Mesenchymal stem cell (in vitro differentiated cells and primary cell): Measurements from ENCODE around the gene MAPK6.

Source experiments
- DNase-seq: peaks from one replicate; pipeline ENCODE4 v3.0.0-alpha.2; 2013
- H2AFZ ChIP-seq: one replicate; pipeline ENCODE4 v1.6.1; 2013; ENCODE audit warnings: low read depth, mild to moderate bottlenecking, control low read depth, inconsistent platforms, low read length, moderate library complexity
- H2AK5ac ChIP-seq: 2 replicates; pipeline ENCODE4 v1.6.1; 2013; ENCODE audit warnings: low read length, moderate library complexity, mild to moderate bottlenecking, inconsistent platforms; ENCODE audit not compliant: severe bottlenecking
- H2BK120ac ChIP-seq: one replicate; pipeline ENCODE4 v1.6.1; 2013; ENCODE audit warnings: low read depth, mild to moderate bottlenecking, inconsistent platforms, low read length, moderate library complexity
- H2BK12ac ChIP-seq, 2 experiments: one replicate each; pipeline ENCODE4 v1.6.1; 2013; ENCODE audit warnings: inconsistent platforms in 2 of 2, low read length in 2 of 2, mild to moderate bottlenecking in 2 of 2, moderate library complexity in 2 of 2, control low read depth in 1 of 2
- H2BK15ac ChIP-seq: one replicate; pipeline ENCODE4 v1.6.1; 2013; ENCODE audit warnings: mild to moderate bottlenecking, low read depth, inconsistent platforms; ENCODE audit not compliant: poor library complexity, severe bottlenecking
- H2BK5ac ChIP-seq: 2 replicates; pipeline ENCODE4 v1.6.1; 2013; ENCODE audit warnings: low read depth, mild to moderate bottlenecking, low read length, control low read depth, inconsistent platforms; ENCODE audit not compliant: poor library complexity, severe bottlenecking
- H3K14ac ChIP-seq, 2 experiments: one replicate each; pipeline ENCODE4 v1.6.1; 2013; ENCODE audit warnings: inconsistent platforms in 2 of 2, low read length in 2 of 2, control low read depth in 1 of 2, mild to moderate bottlenecking in 1 of 2, moderate library complexity in 1 of 2
- H3K18ac ChIP-seq, 2 experiments: one replicate each; pipeline ENCODE4 v1.6.1; 2013; ENCODE audit warnings: inconsistent platforms in 2 of 2, low read length in 2 of 2, control low read depth in 1 of 2, low read depth in 1 of 2, mild to moderate bottlenecking in 1 of 2
- H3K23ac ChIP-seq, 2 experiments: one replicate each; pipeline ENCODE4 v1.6.1; 2013; ENCODE audit warnings: inconsistent platforms in 2 of 2, low read length in 2 of 2, mild to moderate bottlenecking in 2 of 2, moderate library complexity in 2 of 2, control low read depth in 1 of 2
- H3K27ac ChIP-seq: 2 replicates; pipeline ENCODE4 v1.5.1; 2013; ENCODE audit warnings: mild to moderate bottlenecking, moderate library complexity, low read length, control low read depth, inconsistent platforms; ENCODE audit not compliant: poor library complexity, severe bottlenecking
- H3K27me3 ChIP-seq, 2 experiments: 2 replicates each; pipeline versions ENCODE4 v1.6.1 to v1.7.0; 2013; ENCODE audit warnings: low read length in 2 of 2, mild to moderate bottlenecking in 2 of 2, moderate library complexity in 2 of 2, control low read depth in 1 of 2, inconsistent platforms in 1 of 2; ENCODE audit not compliant: control insufficient read depth in 1 of 2, insufficient read depth in 1 of 2
- H3K36me3 ChIP-seq, 2 experiments: 2 replicates each; pipeline versions ENCODE4 v1.6.1 to v1.7.0; 2013; ENCODE audit warnings: low read length in 2 of 2, control low read depth in 1 of 2, inconsistent platforms in 1 of 2, low read depth in 1 of 2, mild to moderate bottlenecking in 1 of 2; ENCODE audit not compliant: insufficient read depth in 2 of 2, control insufficient read depth in 1 of 2
- H3K4ac ChIP-seq, 2 experiments: one replicate each; pipeline ENCODE4 v1.6.1; 2013; ENCODE audit warnings: inconsistent platforms in 2 of 2, low read length in 2 of 2, mild to moderate bottlenecking in 2 of 2, moderate library complexity in 2 of 2, control low read depth in 1 of 2, low read depth in 1 of 2
- H3K4me1 ChIP-seq: 2 replicates; pipeline ENCODE4 v1.6.1; 2013; ENCODE audit warnings: low read depth, low read length, control low read depth; ENCODE audit not compliant: control insufficient read depth, insufficient read depth
- H3K4me2 ChIP-seq: 2 replicates; pipeline ENCODE4 v1.6.1; 2013; ENCODE audit warnings: low read length, mild to moderate bottlenecking, inconsistent platforms; ENCODE audit not compliant: poor library complexity, severe bottlenecking
- H3K4me3 ChIP-seq, 2 experiments: 2 replicates each; pipeline versions ENCODE4 v1.5.1 to v1.7.0; 2013; ENCODE audit warnings: low read length in 2 of 2, mild to moderate bottlenecking in 2 of 2, control low read depth in 1 of 2, low read depth in 1 of 2; ENCODE audit not compliant: insufficient read depth in 1 of 2
- H3K79me1 ChIP-seq: replicated peaks from 2 replicates; pipeline ENCODE4 v1.6.1; 2013; ENCODE audit warnings: mild to moderate bottlenecking, control low read depth, low read length, inconsistent platforms; ENCODE audit not compliant: poor library complexity, severe bottlenecking
- H3K9ac ChIP-seq: 2 replicates; pipeline ENCODE4 v1.7.0; 2013; ENCODE audit warnings: mild to moderate bottlenecking, low read length, moderate library complexity
- H3K9me3 ChIP-seq: 2 replicates; pipeline ENCODE4 v1.7.0; 2013; ENCODE audit warnings: mild to moderate bottlenecking, low read length; ENCODE audit not compliant: control insufficient read depth
- H4K8ac ChIP-seq: one replicate; pipeline ENCODE4 v1.6.1; 2013; ENCODE audit warnings: inconsistent platforms, mild to moderate bottlenecking, low read length, moderate library complexity
- H4K91ac ChIP-seq: one replicate; pipeline ENCODE4 v1.6.1; 2013; ENCODE audit warnings: mild to moderate bottlenecking, low read length, inconsistent platforms
- WGBS: methylation state at CpG from one replicate; pipeline ENCODE4 v1.1.7; 2013; ENCODE audit warnings: mixed read lengths; 5-methylcytosine and 5-hydroxymethylcytosine counted together

MAPK6 gene

DNA sequence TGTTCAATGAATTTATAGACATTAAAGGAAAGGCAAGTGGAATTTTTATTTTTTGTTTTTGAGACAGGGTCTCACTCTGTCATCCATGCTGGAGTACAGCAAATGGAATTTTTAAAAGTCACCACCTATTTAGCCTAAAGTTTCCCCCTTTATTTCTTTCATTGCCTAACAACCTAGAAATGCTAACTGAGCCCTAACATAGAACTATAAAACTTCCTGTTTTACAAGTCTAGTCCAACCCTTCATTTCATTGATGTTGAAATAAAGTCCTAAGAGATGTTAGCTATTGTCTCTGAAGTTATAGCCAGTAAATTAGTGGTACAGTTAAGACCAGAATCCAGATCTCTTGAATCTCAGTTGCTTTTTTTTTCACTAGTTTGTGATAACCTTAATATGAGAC lies 39.0 kb downstream of the MAPK6 start:
- Histone ChIP-seq H4K91ac (no peak overlapping the region), H3K4ac (no peak overlapping the region), H3K4me1 (peaks cover 8% of the 10 kb centered on the region), H3K27me3 (no peaks in the 10 kb centered on the region), H3K9me3 (no peaks in the 10 kb centered on the region), H3K9ac (no peak overlapping the region), H2AFZ (no peak overlapping the region), H3K36me3 (peaks cover 27 to 99% of the 10 kb centered on the region in 2 experiments), H3K79me1 (peaks cover 13% of the 10 kb centered on the region), H3K4me3 (no peak overlapping the region), H3K14ac (no peak overlapping the region), H3K4me2 (no peak overlapping the region), H4K8ac (no peak overlapping the region), H2AK5ac (no peak overlapping the region), H2BK5ac (no peak overlapping the region), H2BK12ac (no peak overlapping the region), H2BK15ac (no peak overlapping the region), H3K18ac (no peak overlapping the region), H3K23ac (no peak overlapping the region), H2BK120ac (no peak overlapping the region), H3K27ac (no peak overlapping the region)
- no peak for DNase-seq

DNA sequence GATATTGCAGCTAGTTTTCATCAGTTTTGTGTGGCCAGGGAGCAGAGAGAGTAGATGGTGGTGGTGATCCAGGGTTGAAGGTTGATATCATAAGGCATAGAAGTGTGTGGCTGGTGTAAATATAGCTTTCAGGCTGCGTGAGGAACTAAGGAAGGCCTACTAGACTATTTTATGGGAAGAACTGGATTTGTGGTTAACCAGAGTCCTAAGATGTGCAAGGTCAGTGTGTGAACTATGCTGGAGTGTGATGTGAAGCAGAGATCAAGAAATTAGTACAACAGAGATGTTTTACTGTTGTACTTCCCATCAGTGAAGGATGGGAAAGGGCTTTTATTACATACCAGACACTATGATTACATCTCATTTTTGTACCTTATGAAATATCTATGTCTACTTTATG lies 41.5 kb downstream of the MAPK6 start:
- Histone ChIP-seq H2BK120ac (no peak overlapping the region), H3K4ac (no peak overlapping the region), H3K9me3 (no peaks in the 10 kb centered on the region), H3K4me2 (no peak overlapping the region), H3K18ac (no peak overlapping the region), H3K36me3 (peaks cover 14 to 97% of the 10 kb centered on the region in 2 experiments), H4K8ac (no peak overlapping the region), H2BK12ac (no peak overlapping the region), H3K23ac (no peak overlapping the region), H2BK15ac (no peak overlapping the region), H3K14ac (no peak overlapping the region), H3K4me3 (no peak overlapping the region), H2AFZ (no peak overlapping the region), H2BK5ac (no peak overlapping the region), H2AK5ac (no peak overlapping the region), H3K4me1 (no peaks in the 10 kb centered on the region), H3K9ac (no peak overlapping the region), H4K91ac (no peak overlapping the region), H3K27me3 (no peaks in the 10 kb centered on the region), H3K79me1 (peaks cover 11% of the 10 kb centered on the region), H3K27ac (no peak overlapping the region)
- peak; percentile 33 for DNase-seq
- WGBS = 71% methylated on average over 1 of the region's 1 CpG

DNA sequence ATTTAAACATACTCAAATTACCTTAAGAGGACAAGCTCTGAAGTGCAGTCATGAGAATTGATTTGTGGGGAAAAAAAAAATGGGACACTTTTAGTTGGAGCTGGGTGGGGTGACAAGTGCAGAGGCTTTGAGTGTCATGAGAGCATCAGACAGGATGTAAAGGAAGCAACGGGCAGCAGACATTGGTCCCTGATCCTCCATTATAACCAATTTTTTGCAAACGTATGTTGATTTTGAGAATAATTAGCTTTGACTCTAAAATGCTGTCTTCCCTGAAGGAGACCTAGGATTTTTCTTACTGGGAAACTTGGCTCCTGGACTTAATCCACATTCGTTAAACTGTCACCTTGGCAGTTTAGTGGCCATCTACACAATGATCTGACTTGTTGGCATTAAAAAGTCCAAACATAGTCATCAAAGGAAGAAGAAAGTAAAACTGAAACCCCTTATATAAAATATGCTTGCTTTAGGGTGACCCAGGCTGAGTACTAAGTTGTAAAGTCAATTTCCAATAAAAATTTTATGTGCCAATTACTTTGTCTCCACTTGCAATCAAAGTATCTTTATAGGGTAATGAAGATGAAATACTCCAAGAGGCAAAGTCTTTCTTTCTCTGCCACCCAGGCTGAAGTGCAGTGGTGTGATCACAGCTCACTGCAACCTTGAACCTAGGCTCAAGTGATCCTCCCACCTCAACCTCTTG lies 48.0 kb downstream of the MAPK6 start:
- Histone ChIP-seq H3K18ac (no peak overlapping the region), H2BK15ac (no peak overlapping the region), H2BK12ac (no peak overlapping the region), H3K79me1 (peaks cover 3% of the 10 kb centered on the region), H2BK120ac (no peak overlapping the region), H4K8ac (no peak overlapping the region), H3K9ac (no peak overlapping the region), H3K27ac (no peak overlapping the region), H3K4me2 (no peak overlapping the region), H3K4ac (no peak overlapping the region), H3K23ac (no peak overlapping the region), H2BK5ac (no peak overlapping the region), H3K27me3 (no peaks in the 10 kb centered on the region), H2AK5ac (no peak overlapping the region), H3K36me3 (peaks cover 8 to 44% of the 10 kb centered on the region in 2 experiments), H3K4me1 (peaks cover 1% of the 10 kb centered on the region), H3K9me3 (no peaks in the 10 kb centered on the region), H3K4me3 (no peak overlapping the region), H3K14ac (no peak overlapping the region), H4K91ac (no peak overlapping the region), H2AFZ (no peak overlapping the region)
- DNase-seq = no peak
- 100% methylated on average over 2 of the region's 3 CpGs for WGBS

DNA sequence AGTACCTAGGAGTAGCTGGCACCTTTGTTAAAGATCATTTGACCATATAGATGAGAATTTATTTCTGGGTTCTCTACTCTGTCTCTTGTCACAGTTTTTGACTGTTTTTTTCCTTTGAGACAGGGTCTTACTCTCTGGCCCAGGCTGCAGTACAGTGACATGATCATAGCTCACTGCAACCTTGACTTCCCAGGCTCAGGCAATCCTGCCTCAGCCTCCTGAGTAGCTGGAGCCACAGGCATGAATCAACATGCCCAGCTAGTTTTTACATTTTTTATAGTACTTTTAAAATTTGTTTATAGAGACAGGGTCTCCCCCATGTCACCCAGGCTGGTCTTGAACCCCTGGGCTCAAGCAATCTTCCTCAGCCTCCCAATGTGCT lies 48.5 kb downstream of the MAPK6 start:
- Histone ChIP-seq H2BK12ac (no peak overlapping the region), H3K4me1 (peaks cover 1% of the 10 kb centered on the region), H3K23ac (no peak overlapping the region), H4K8ac (no peak overlapping the region), H3K9ac (no peak overlapping the region), H3K4ac (no peak overlapping the region), H2AK5ac (no peak overlapping the region), H2BK15ac (no peak overlapping the region), H2BK120ac (no peak overlapping the region), H3K14ac (no peak overlapping the region), H2BK5ac (no peak overlapping the region), H3K79me1 (peaks cover 2% of the 10 kb centered on the region), H2AFZ (no peak overlapping the region), H4K91ac (no peak overlapping the region), H3K18ac (no peak overlapping the region), H3K36me3 (peaks cover 5 to 39% of the 10 kb centered on the region in 2 experiments), H3K4me2 (no peak overlapping the region), H3K27ac (no peak overlapping the region), H3K9me3 (no peaks in the 10 kb centered on the region), H3K27me3 (no peaks in the 10 kb centered on the region), H3K4me3 (no peak overlapping the region)
- DNase-seq = no peak
